ENCODE measurements around the gene IPO13.

GRCh38 chr1:43914576-43915525, 31.9 kb upstream of the IPO13 start:
- TF ChIP-seq CTCF (IDR thresholded peaks at IDR 0.05 in 8 of 11, conservative IDR thresholded peaks at IDR 0.05 in 3 of 11) (no peak), POLR2A (IDR thresholded peaks at IDR 0.05) (no peak), POLR2AphosphoS5 (IDR thresholded peaks at IDR 0.05) (peak in 1 of 3 donors; percentile 12)

Data from spleen (tissue), 7 donors.